Measurements from ENCODE around the gene SPIN1. TPM values are rescaled to one million over a fixed set of nuclear protein-coding genes. Genes with fewer than 3 reads are reported as not detected.

SPIN1 gene
- total RNA-seq, 4 donors from 2014 or later = 44.7 to 73.6 (median 61.3) TPM

DNA sequence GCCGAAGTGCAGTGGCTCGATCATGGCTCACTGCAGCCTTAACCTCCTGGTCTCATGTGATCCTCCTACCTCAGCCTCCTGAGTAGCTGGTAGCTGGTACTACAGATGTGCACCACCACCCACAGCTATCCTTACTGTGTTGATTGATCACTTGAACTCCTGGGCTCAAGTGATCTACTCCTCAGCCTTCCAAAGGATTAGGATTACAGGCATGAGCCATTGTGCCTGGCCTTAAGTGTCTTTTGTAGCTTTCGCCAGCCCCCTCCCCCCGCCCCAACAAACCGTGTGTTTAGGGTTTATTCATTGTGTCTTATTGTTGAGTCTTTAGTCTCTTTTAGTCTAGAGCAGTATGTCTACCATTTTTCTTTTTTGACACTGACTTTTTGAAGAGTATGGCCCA, 33.1 kb downstream of the SPIN1 start:
- DNase-seq (ENCODE audit: low spot score in 2 of 2) = no peak
- Histone ChIP-seq H3K27ac (no peak overlapping the region), H3K9me3 (peaks cover 0 to 19% (median 7%) of the 10 kb centered on the region in 4 donors), H3K4me1 (peaks cover 0 to 10% (median 4%) of the 10 kb centered on the region in 4 donors), H3K36me3 (peaks cover 0 to 57% (median 0%) of the 10 kb centered on the region in 3 donors), H3K4me3 (no peak overlapping the region), H3K27me3 (no peaks in the 10 kb centered on the region)
- no peak for TF ChIP-seq EP300 (IDR thresholded peaks at IDR 0.05)
- TF ChIP-seq, protein P1, sequence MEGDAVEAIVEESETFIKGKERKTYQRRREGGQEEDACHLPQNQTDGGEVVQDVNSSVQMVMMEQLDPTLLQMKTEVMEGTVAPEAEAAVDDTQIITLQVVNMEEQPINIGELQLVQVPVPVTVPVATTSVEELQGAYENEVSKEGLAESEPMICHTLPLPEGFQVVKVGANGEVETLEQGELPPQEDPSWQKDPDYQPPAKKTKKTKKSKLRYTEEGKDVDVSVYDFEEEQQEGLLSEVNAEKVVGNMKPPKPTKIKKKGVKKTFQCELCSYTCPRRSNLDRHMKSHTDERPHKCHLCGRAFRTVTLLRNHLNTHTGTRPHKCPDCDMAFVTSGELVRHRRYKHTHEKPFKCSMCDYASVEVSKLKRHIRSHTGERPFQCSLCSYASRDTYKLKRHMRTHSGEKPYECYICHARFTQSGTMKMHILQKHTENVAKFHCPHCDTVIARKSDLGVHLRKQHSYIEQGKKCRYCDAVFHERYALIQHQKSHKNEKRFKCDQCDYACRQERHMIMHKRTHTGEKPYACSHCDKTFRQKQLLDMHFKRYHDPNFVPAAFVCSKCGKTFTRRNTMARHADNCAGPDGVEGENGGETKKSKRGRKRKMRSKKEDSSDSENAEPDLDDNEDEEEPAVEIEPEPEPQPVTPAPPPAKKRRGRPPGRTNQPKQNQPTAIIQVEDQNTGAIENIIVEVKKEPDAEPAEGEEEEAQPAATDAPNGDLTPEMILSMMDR (IDR thresholded peaks at IDR 0.05) = no peak
- TF ChIP-seq POLR2A (IDR thresholded peaks at IDR 0.05) = no peak
- 81 to 91% methylated on average over 5 of the region's 5 CpGs for WGBS, 2 donors

- peaks cover 0 to 17% (median 4%) of the 10 kb centered on the region in 4 donors for H3K4me1 ChIP-seq
- H3K4me3 ChIP-seq = no peak overlapping the region
- H3K9me3 ChIP-seq = peaks cover 0 to under 1% (median 0%) of the 10 kb centered on the region in 4 donors
- H3K36me3 ChIP-seq = peaks cover 0 to 30% (median 0%) of the 10 kb centered on the region in 3 donors
- H3K27me3 ChIP-seq = no peaks in the 10 kb centered on the region
- DNase-seq (ENCODE audit: low spot score in 2 of 2) = no peak
- H3K27ac ChIP-seq = peak overlapping the region in 1 of 4 donors; percentile 22
- TF ChIP-seq POLR2A (IDR thresholded peaks at IDR 0.05) (no peak), EP300 (IDR thresholded peaks at IDR 0.05) (no peak)
- TF ChIP-seq, protein P1 (IDR thresholded peaks at IDR 0.05) = no peak
- 54 to 64% methylated on average over 10 of the region's 10 CpGs for WGBS, 2 donors
These were observed 37.3 kb downstream of the SPIN1 start for GRCh38 chr9:88425538-88425950.

GRCh38 chr9:88426651-88427050, 38.4 kb downstream of the SPIN1 start:
- Histone ChIP-seq H3K27ac (no peak overlapping the region), H3K4me1 (peaks cover 0 to 17% (median 4%) of the 10 kb centered on the region in 4 donors), H3K36me3 (peaks cover 0 to 33% (median 0%) of the 10 kb centered on the region in 3 donors), H3K27me3 (no peaks in the 10 kb centered on the region), H3K9me3 (no peaks in the 10 kb centered on the region), H3K4me3 (no peak overlapping the region)
- TF ChIP-seq POLR2A (IDR thresholded peaks at IDR 0.05) (no peak), EP300 (IDR thresholded peaks at IDR 0.05) (no peak)
- TF ChIP-seq, protein P1 (IDR thresholded peaks at IDR 0.05) = no peak
- WGBS, 2 donors = 86 to 90% methylated on average over 1 of the region's 1 CpG
- DNase-seq (ENCODE audit: low spot score in 2 of 2) = no peak

DNA sequence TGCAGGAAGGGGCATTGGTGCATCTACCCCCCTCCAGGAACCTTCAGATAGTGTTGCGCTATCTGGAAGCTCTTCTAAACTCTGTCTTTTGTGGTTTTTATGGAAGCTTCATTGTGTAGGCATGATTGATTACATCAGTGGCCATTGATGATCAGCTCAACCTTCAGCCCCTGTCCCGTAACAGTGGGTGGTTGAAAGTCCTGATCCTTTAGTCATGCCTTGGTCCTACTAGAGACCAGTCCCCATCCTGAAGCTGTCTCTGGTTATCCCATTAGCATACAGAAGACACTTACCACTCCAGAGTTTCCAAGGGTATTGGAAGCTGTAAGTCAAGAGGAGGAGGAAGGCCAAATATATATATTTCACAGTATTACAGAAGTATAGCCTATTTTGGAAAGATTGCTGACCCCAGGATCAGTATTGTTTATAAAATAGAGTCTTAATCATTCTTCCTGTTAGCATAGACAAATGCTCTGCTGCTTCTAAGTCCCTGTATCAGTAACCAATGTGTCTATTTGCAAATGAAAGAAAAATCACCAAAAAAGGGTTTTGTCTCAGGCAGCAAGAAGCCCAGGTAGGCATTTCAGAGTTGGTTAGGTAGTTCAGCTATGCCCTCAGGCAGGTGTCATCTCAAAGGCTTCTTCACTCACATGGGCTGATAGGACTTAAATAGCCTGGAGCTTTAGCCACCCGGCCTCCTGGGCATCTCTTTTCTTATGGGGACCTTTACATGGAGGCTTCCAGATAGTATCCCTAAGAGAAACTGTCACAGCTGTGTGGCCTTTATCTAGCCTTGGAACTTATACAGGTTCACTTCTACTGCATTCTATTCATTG, 41.6 kb downstream of the SPIN1 start:
- 76 to 79% methylated on average over 3 of the region's 3 CpGs for WGBS, 2 donors
- H3K9me3 ChIP-seq = no peaks in the 10 kb centered on the region
- H3K27ac ChIP-seq = no peak overlapping the region
- H3K4me3 ChIP-seq = no peak overlapping the region
- peaks cover 0 to 52% (median 5%) of the 10 kb centered on the region in 3 donors for H3K36me3 ChIP-seq
- no peaks in the 10 kb centered on the region for H3K27me3 ChIP-seq
- peaks cover 0 to 17% (median 4%) of the 10 kb centered on the region in 4 donors for H3K4me1 ChIP-seq
- no peak for DNase-seq (ENCODE audit: low spot score in 2 of 2)
- TF ChIP-seq POLR2A (IDR thresholded peaks at IDR 0.05) (no peak), EP300 (IDR thresholded peaks at IDR 0.05) (no peak)
- TF ChIP-seq, protein P1 (IDR thresholded peaks at IDR 0.05) = no peak

- Histone ChIP-seq H3K27me3 (no peaks in the 10 kb centered on the region), H3K4me1 (no peaks in the 10 kb centered on the region), H3K36me3 (peaks cover 0 to 75% (median 5%) of the 10 kb centered on the region in 3 donors), H3K9me3 (no peaks in the 10 kb centered on the region), H3K4me3 (no peak overlapping the region), H3K27ac (no peak overlapping the region)
- 88 to 89% methylated on average over 5 of the region's 5 CpGs for WGBS, 2 donors
- no peak for DNase-seq (ENCODE audit: low spot score in 2 of 2)
- TF ChIP-seq, protein P1 (IDR thresholded peaks at IDR 0.05) = no peak
- no peak for TF ChIP-seq EP300 (IDR thresholded peaks at IDR 0.05)
- TF ChIP-seq POLR2A (IDR thresholded peaks at IDR 0.05) = no peak
These were observed 45.5 kb downstream of the SPIN1 start for GRCh38 chr9:88433583-88434255.

All from tibial nerve (tissue), 4 donors.